GM19025 (cell line): ENCODE measurements around the gene RAD9A.

Experiments used
- ATAC-seq: cut with Tn5 transposase; IDR thresholded peaks from one replicate; pipeline ENCODE4 v1.9.1; 2021; ENCODE audit warnings: mild to moderate bottlenecking, low read depth, moderate library complexity; ENCODE audit not compliant: unreplicated experiment

RAD9A gene

DNA sequence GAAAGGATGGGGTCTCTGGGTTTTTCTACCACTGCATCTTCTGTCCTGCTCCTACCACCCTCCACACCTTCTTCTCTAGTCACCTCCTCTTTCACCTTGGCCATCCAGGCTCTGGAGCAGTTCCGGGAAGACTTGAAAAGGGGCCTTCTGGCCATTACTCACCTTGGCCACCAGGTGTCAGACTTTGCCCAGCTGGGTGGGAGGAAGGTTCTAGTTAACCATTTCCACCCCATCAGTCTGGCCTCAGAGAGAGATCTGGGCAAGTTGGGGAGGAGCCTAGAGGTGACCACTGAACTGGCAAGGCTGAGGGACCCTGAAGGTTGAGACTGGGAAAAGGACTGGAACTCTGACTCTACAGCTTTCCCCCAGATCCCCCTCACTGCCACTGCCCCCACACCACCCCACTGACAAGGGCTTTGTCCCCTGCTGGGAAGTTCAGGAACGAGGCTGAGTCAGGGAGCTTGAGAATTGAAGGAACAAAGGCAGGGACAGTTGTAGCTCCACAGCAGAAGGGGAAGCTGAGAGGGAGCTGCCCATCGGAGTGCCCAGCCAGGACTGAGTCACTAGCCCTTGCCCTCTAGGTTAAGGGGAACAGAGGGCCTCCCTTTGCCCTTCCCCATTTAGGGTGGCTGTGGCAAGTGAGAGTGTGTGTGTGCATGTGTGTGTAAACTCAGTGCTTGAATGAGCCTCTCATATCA lies 34.8 kb upstream of the RAD9A start:
- ATAC-seq = no peak

DNA sequence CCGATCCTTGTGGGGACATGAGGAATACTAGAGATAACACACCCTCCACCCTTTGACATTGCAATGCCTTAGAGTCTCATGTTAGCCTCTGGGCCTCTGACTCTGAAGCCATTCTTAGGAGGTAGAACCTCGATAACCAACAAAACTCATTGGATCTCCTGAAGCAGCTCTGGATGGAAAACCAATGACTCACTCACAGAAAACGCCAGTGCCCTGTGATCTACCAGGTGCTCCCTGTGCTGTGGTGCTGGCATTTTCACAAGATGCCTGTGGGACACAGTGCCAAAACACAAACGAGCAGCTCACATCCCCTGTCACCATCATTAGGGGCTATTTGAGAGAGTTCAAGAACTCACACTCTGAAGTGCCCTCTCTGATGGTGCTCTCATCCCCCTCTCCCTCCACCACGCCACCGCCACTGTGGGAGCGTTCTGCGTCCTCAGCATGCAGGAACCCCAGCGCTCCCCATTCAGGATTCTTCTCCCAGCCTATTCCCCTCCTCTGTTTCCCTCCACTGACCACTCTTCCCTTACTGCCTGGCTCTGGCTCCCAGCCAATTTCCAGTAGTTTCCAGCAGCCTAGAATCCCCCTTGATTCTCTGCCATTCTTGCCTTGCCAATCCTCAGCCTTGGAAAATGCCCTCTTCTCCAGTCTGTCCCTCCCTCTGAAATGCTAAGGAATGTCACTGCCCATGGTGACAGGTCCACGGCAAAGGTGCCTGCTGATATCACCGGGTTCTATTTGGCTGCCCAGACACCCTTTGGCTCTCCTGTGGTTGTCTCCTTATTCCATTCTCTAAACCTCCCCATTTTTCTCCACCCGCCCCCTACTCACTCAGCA lies 33.7 kb upstream of the RAD9A start:
- no peak for ATAC-seq

DNA sequence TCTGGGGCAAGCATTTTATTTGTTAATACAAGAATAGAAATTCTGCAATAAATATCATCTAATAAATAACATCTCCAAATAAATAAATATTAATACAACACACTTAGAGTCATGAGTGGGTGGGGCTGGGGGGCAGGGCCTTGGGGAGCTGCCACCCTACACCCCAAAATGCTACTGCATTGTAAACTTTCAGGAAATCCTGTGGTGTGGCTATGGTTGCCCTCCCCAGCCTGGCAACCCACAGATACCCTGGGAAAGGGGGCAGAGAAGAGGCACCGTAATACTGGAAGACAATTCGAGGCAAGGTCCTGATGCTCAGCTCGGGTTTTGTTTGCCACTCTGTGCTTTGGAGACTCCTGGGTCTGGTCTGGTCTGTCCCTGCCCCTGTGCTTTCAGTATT lies 27.6 kb upstream of the RAD9A start:
- no peak for ATAC-seq

DNA sequence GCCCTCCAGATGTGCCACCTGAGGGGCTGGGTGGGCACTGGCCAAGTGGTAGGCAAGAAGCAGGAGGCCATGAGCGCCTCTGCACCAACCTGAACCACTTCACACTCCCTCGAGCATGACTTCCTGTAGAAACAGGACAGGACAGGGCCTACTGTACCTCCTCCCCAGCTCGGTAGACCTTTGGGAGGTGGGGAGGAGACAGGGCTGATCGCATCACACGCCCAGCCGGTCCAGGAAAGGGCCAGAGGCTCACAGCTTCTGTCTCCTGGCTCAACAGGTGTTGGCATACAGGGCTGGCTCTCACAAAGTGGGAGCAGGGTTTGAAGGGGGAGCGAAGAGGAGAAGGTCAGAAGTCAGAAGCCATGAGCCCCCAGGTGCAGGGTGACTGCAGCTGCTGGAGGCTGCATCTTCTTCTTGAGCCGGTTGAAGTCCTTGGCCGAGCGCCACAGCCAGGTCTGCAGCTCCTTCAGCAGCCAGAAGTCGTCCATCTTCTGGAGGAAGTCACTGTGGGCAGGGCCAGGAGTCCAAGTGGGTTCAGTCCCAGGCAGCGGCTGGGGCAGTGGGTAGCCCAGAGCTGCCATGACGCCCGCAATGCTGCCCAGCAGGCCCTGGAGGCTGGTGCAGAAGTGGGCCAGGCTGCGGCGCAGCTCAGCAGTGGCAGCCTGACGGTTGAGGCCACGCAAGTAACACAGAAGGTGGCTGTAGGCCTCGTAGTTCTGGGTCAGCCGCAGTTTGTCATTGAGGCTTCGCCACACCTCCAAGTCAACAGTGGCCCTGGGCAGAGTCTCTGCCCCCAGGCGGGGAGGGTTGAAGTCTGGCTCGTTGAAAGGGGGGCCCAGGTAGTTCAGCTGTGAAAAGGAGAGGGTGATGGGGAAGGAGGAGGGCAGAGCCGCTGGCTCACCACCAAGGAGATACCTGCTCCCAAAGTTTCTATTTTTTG lies 26.7 kb upstream of the RAD9A start:
- no peak for ATAC-seq

DNA sequence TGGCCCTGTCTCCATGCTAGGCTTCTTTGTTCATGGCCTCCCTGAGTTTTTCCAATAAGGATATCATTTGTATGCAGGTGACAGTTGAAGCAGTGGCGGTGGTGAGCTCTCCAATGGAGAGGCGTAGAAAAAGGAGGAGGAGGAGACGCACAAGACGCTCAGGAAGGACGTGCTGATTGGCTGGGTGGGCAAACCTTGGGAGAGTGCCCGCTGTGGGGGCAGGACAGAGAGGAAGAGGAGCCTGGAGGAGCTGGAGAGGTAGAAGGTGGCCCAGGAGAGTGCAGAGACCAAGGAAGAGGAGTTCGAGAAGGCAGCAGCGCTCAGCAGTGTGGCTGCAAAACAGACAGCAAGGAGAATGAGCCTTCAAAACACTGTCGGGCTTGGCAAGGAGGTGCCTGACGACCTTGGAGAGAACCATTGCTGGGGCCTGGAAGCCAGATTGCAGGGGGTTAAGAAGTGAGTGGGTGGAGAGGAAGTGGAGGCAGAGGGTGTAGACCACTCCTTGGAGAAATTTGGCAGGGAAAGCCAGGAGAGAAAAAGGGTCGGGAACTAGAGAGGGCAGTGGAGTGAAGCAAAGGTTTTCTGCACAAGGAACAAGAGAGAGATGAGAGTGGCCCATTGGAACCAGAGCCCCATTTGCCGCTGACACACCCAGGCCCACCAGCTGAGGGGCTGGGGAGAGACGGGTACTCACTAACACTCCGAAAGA lies 25.9 kb upstream of the RAD9A start:
- ATAC-seq = no peak

DNA sequence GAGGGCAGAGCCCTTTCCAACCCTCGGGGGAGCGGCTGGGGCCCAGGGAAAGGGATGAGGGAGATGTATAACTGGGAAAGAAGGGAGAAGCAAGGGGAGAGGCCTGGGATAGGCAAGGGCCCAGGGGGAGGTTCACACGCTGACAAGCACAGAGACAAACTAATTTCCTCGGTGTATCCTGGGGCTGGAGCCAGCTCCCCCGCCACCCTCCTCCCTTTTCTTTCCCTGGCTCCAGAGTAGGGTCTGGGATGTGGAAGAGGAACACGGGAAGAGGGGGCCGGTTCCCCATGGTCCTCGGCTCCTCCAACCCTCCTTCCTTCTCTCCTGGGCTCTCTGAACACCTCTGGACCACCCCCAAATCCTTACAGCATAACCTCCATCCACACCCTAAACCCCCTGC lies 25.2 kb upstream of the RAD9A start:
- no peak for ATAC-seq

DNA sequence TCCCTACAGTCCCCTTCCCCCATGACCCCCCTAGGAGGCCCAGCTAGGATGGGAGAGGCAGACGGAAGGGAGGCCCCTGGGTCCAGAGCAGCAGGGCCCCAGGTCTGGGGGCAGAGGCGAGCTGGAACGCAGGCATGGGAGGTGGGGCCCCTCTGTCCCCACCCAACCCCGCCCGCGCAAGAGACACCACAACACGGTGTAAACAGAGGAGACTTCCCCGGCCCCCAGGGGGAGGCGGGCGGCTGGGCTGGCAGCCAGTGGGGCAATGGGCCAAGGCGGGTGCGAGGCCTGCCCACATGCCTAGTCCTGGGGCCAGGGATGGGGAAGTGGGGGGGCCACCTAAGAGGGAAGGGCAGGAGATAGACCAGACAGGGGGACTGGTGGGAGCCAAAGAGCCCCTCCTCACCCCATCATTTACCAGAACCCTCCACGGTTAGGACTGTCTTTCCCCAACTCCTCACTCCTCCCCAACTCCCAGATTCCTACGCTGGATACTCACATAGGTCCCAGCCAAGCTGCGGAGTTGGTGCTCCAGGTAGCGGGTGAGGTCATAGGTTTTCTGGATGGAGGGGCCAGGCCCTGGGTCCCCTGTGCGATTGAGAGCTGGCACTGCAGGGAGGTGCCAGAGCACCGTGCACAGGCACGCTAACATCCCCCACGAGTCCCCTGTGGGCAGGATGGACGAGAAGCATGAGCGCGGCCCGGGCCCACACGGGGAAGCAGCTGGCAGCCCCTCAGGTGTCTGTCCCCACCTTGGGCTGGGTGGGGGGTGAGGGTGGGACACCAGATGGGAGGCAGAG lies 24.6 kb upstream of the RAD9A start:
- ATAC-seq = no peak

DNA sequence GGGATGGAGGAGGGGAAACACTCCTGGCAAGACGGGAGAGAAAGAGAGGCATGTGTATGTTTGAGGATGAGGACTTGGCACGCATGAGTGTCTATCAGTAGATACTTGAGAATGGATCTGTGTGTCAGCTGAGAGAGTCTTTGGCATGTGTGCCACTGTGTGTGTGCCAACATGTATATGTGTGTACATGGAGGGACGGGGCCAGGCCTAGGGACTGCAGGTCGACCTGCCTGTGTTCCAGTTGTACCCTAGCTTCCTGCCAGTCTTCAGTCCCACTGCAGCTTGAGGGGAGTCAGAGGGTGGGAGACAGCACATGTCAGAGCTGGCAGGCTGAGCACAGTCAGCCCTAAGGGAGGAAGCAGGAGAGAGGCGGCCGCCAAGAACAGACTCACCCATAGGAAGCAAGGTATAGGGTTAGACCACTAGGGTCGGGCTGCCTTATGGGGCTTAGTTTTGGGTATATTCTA lies 24.0 kb upstream of the RAD9A start:
- no peak for ATAC-seq

DNA sequence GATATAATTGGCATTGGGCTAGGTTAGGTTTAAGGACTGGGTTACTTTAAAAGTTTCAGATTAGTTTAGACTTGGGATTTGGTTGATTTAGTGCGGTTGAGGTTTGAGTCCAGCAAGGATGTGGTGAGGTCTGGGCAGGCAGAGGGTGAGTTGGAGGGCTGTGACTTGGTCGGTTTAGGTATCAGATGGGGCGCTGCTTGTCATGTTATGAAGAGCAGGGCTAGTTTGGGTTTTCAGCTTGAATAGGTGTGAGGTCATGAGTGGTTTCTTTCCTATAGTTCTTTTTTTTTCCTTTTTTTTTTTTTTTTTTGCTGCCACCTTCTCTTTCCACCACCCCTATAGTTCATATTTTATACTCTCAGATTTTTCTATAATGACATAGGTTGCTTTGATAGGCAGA lies 23.2 kb upstream of the RAD9A start:
- ATAC-seq = no peak

DNA sequence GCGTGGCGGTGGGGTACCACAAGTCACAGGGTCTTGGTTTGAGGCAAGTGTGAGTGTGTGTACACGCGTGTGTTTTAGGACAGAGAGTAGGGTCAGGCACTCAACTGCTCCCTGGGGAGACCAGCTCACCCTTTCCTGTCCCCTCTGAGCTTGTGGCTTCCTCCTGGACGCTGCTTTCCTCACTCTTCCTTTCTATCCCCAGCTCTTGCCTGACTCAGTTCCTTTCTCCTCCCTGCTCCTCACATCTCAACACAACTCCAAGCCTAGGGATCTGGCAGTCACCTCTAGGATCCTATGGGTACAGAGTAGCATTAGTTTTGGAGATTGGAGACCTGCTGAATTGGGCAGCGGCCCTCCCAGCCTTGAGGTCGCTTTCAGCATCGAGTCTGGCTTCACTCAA lies 22.5 kb upstream of the RAD9A start:
- ATAC-seq = no peak

DNA sequence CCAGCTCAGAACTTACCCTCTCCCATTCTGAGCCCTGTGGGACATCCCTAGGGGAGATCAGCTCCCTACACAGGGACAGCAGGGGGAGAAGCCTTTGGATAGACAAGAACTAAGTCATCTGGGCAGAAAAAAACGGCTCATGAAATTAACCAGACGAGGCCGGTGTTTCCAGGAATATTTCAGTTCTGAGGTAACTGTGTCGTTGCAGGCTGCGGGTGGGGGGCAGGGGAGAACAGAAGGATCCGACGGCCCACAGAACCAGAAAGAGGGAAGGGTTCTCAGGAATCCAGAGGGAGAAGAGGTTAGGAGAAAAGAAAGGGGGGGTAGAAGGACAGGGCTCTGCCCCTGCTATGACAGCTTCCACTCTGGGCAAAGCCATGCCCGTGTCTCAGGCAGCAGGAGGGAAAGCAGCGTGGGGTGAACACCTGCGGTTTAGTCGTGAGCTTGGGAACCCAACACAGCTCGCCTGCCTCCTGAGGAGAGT lies 21.9 kb upstream of the RAD9A start:
- no peak for ATAC-seq

DNA sequence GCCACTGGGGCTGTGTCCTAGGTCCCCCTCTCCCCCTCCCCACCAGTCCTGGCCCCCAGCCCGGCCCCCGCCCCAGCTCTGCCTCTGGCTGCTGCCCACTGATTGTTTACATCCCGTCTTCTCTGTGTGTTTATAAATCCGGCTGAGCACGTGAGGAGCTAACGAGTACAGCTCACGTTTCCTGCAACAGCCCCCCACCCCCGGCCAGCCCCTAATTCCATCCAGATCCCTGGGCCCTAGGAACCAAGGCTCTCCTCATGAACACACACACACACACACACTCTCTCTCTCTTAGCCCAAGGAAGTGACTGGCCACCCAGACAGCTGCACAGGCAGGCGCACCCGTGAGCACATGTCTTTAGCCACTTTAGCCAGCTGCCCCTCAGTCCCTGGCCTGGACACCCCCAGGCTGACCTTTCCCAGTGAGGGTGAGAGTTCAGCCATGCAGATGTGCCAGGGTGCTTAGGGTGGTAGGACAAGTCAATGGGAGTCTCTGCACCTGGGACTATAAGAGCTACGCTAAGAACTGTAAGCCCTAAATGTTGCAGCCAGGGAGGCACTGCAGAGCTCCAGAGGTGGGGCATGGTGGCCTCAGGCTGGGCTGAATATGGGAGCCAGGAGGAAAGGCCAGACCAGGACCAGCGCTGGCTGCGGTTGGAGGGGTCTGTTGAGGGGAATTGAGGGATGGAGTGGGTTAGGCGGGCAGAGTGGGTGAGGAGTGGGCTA lies 21.3 kb upstream of the RAD9A start:
- no peak for ATAC-seq

DNA sequence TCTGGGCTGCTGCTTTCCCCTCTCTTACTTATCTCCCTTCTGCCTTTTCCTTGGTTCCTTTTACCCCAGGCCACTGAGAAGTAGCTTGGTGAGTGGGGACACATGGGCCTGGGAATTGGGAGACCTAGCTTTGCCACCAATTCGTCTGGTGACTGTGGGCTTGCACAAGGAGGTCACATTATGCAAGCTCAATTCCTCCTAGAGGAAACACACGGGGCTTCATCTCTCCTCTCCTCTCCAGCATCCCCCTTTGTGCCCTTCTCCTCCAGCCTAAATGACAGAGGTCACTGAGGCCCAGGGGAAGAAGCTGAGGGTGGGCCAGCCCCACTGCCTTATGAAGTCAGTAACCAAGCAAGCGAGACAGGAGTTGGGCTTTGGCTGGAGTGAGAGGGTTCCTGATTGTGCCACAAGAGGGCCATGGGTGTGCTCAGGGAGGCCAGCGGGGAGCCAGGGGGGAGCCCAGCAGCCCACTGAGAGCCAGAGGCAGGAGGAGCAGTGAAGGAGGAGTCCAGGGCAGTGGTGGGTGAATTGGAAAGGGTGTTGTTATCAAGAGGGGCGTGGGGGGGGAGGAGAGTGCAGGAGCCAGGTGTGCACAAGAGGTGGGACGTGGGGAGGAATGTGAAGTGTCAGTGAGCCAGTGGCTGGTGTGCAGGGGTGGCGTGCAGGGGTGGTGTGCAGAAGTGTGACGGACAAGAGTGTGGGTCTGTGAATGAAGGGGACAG lies 20.4 kb upstream of the RAD9A start:
- ATAC-seq = no peak

DNA sequence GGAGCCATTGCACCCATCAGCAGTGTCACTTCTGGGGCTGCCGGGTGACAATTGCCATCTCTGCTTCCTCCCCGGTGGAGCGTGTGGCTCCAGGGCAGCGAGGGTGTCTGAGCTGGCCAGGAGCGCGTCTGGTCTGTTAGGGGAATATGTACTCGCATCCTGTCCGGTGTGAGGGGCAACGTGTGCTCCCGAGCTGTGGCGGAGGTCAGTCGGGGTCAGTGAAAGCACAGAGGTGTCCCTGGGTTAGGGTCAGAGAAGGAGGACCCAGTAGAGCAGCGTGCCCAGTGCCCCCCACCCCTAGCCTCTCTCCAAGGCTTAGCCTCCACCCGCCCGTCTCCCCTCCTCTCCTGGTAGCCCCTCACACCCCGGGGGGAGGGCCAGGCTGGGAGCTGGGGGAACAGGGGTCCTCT lies 19.9 kb upstream of the RAD9A start:
- ATAC-seq = no peak

DNA sequence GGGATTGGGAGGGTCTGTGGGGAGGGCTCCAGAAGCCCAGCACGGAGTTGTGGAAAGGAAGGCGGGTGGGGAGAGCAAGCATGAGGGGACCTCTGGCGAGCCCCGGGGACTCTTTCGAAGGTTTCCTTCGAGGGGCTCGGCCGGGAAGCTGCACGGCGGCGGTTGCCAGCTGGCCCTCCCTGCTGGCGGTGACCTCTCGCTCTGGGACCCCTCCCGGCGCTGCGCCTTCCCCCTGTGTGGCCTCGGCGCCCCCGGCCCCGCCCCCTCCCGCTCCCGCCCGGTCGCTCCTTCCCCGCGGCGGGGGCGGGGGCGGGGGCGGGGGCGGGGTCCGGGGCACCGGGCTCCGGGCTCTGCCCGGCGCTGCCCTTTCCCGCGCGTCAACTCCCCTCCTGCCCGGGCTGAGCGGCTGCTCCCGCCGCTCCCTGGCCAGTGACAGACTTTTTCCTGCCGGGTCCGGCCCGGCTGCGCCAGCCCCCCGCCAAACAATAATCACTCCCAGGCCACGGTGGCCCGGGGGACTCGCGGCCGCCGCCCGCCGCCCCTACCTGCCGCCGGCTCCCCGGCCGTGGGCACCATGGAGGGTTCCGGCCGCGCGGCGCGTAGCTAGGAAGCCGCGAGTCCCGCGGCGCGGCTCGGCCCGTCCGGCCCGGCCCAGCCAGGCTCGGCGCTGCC lies 19.3 kb upstream of the RAD9A start:
- no peak for ATAC-seq

DNA sequence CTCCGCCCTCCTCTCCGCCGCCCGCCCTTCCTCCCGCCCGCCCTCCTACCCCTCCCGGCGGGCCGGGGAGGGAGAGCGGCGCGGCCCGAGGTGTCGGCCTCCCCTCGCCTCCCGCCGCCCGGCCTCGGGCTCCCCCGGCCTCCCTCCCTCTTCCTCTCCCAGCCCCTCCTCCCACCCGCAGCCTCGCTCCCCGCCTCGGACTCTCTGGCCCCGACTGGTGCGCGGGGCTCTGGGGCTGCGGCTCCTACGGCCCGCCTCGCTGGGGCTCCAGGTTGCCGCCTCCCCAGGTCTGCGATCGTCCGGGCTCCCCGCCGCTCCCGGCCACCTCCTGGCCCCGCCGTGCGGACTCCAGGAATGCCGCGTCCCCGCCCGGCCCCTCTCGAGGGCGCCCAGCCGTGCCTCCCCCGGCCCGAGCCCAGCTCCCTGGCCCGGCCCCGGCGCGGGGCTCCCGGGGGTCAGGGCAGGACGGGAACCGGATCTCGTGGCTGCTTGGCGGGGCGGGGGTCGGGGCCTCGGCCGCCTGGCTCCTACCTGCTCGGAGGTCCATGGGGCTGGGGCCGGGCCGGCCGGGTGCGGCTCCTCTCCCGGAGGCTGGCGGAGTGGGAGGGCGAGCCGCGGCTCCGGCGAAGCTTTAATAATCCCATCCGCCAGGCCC lies 18.7 kb upstream of the RAD9A start, which contains the start of gene CLCF1:
Gene CLCF1 (minus strand): TSS at position 606 of the 655 bp plus-strand sequence. CDS start 59 bp downstream, at position 547.
- ATAC-seq = no peak
